NCI-H345 (cell line): ENCODE measurements around the gene HIC1.

Experiments used
- DNase-seq: peaks from one replicate; lab custom pipeline; 2025; lab: John Stamatoyannopoulos, UW

Gene HIC1

GRCh38 chr17:2102931-2103809 lies 48.3 kb downstream of the HIC1 start:
- no peak for DNase-seq

DNA sequence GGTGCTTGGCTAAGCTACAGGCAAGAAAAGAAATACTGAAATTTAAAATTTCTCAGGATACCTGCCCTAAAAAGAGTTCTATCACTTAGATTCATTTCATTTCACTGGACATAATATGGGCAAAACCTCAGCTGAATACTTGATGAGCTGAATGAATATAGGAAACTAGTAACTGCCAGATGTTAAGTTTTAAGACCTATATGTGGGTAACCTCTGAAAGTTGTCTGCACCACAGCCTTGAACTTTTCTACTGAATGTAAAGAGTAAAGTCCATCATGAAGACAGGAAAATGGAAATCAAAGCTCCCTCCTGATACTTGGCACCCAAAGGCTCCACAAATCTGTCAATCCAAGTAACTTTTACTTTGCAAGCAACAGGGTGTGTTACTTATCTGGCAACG lies 50.8 kb downstream of the HIC1 start:
- DNase-seq, result no peak

DNA sequence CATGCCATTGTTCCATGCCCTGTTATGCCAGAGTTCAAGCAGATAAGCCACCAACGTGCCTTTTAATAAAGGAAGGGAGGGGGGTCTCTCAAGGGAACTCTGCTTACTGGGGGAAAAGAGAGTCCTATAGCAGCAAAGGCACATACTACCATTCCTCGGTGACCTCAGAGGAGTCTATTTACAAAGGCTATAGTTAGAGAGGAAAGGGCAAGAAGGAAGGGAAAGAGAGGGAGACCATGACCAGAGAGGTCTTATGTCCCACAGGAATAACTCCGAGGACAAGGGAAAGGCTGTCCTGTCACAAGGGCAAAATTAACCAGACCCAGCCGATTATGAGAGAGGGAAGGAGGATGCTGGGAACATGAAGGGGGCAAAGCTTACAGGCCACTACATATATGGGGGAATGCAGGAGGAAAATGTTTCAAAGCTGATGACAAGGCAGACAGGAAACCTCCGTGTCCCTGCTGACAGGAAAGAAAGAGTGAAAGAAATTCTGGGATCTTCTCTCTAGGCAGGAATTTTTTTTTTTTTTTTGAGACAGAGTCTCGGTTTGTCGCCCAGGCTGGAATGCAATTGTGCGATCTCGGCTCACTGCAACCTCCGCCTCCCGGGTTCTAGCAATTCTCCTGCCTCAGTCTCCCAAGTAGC lies 51.5 kb downstream of the HIC1 start:
- no peak for DNase-seq

DNA sequence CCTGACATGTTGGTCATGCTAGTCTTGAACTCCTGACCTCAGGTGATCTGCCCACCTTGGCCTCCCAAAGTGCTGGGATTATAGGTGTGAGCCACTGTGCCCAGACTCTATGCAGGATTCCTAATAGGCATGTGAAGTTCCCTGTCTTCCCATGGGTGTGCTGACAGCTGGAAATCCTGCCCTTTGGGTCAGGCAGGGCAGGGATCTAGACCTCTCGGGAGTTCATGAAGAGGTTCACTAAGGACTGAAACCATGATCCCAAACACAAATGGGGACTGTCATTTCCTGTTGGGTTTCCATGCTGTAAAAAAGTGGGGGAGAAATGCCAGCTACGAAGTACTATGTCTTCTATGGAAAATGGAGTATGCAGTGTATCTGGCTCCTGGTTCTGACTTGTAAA lies 52.1 kb downstream of the HIC1 start:
- DNase-seq, result no peak

DNA sequence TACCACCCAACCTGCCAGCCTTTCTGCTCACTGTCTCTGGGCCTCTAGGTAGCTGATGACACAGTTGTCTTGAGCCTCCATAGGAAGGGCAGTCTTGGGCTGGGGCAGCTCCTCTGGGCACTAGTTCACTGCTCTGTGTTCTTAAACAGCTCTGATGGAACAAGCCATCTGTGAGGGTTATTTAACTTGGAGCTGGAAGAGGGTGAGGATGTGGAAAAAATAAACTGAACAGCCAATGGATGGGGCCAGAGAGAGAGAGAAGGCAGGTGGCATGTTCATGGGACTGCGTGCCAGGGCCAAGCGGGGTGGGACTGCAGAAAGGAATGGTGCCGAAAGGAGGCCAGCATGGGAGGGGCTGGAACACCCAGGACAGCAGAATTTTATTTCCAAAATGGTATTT lies 52.6 kb downstream of the HIC1 start:
- DNase-seq, result no peak

GRCh38 chr17:2108170-2108569 lies 53.3 kb downstream of the HIC1 start:
- no peak for DNase-seq

DNA sequence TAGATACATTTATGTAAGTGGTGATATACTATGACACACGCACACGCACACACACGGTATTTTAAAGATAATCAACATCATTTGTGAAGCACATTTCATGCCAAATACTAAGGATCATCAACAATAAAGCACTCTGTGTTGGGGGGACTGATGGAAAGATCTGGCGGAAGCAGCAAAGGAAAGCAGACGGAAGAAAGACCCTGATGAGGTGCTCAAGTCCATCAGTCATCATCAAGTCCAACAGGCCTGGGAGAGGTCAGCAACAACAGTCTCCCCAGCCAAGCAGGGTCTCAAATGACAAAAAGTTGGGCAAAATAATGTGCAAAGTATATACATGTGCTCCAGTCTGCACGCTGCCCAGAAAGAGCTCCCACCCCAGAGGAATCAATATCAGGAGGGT lies 55.5 kb downstream of the HIC1 start:
- DNase-seq, result no peak

DNA sequence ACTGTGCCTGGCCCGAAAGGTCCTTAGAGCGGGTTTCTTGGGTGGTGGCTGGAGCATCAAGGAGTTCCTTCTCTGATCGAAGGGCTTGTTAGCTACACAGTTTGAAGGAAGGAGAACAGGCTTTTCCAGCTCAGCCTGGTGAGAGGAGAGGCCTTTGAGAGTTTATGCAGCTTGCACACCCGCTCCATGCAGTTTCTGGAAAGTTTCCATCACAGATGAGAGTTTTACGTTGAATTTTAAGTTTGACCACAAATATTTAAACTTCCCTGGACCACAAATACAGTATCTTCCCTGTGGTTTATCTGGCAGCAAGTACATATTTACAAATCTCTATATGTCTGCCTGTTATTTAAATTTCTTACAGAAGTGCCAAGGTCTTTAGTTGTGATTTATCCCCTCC lies 56.8 kb downstream of the HIC1 start:
- no peak for DNase-seq
